Aorta (tissue), 5 donors: ENCODE measurements around the gene MXRA7. TPM values are rescaled to one million over a fixed set of nuclear protein-coding genes. Genes with fewer than 3 reads are reported as not detected.
"Not testable (repeated sequence)": the region's sequence is repeated elsewhere in the genome, so short reads cannot be mapped to it uniquely, and the experiment has no call there.

Source experiments
- ATAC-seq: fragments of 200-7000 bp; cut with Tn5 transposase; one replicate; pipeline ENCODE4 v1.9.1; 2022; ENCODE audit warnings: moderate library complexity; ENCODE audit not compliant: low FRiP score
- DNase-seq, 2 donors: peaks; one replicate each; pipeline ENCODE4 v3.0.0-alpha.2; 2020
- H3K27ac ChIP-seq, 2 donors: one replicate each; pipeline ENCODE4 v1.5.1; 2013; ENCODE audit warnings: low read length in 2 of 2, mild to moderate bottlenecking in 2 of 2, moderate library complexity in 2 of 2, control low read depth in 1 of 2, inconsistent platforms in 1 of 2, low read depth in 1 of 2
- H3K27me3 ChIP-seq, 2 donors: one replicate each; pipeline ENCODE4 v1.6.1; 2013; ENCODE audit warnings: control low read depth in 1 of 2, low read length in 1 of 2, mild to moderate bottlenecking in 1 of 2, moderate library complexity in 1 of 2; ENCODE audit not compliant: insufficient read depth in 2 of 2, control insufficient read depth in 1 of 2
- H3K36me3 ChIP-seq, 2 donors: one replicate each; pipeline ENCODE4 v1.6.1; 2013; ENCODE audit warnings: control low read depth in 1 of 2, low read length in 1 of 2, mild to moderate bottlenecking in 1 of 2; ENCODE audit not compliant: insufficient read depth in 2 of 2, control insufficient read depth in 1 of 2
- H3K4me1 ChIP-seq, 2 donors: one replicate each; pipeline ENCODE4 v1.6.1; 2013; ENCODE audit warnings: low read length in 2 of 2, control low read depth in 1 of 2, mild to moderate bottlenecking in 1 of 2, moderate library complexity in 1 of 2; ENCODE audit not compliant: insufficient read depth in 2 of 2, control insufficient read depth in 1 of 2
- H3K4me3 ChIP-seq, 2 donors: one replicate each; pipeline ENCODE4 v1.5.1; 2013; ENCODE audit warnings: low read length in 2 of 2, control low read depth in 1 of 2, mild to moderate bottlenecking in 1 of 2
- H3K9me3 ChIP-seq: one replicate; pipeline ENCODE4 v1.6.1; 2013; ENCODE audit warnings: mild to moderate bottlenecking, low read length; ENCODE audit not compliant: control insufficient read depth
- WGBS, 2 donors: extraction: QIAGEN DNeasy Blood & Tissue Kit; methylation state at CpG; one replicate each; pipeline ENCODE4 v1.1.7; 2013; 5-methylcytosine and 5-hydroxymethylcytosine counted together
- intact Hi-C, 2 donors: fragments of 100-400 bp; cut with DNase I; formaldehyde crosslinking; loops; one replicate each; pipeline versions ENCODE4 v1.14.2 to v1.15.0; 2022
- polyA plus RNA-seq, 2 donors: library from polyadenylated mRNA; stranded (reverse); fragments of 200-250 nt; gene quantifications; one replicate each; pipeline ENCODE4 v1.2.3, GENCODE V29; 2013
- total RNA-seq, 2 donors: library from RNA; stranded (reverse); fragmentation: NEBNext Ultra II Directional; extraction: Animal tissue kit (Norgen Biotek cat#: 25700); gene quantifications; one replicate each; pipeline ENCODE4 v1.2.1, GENCODE V29; 2021
- donor health status: healthy with polysubstance abuse.
- donor health status: Bipolar disorder and iron deficiency.
- donor health status: DM: no; HTN: no; CAD: no.
- donor health status: DM: no; HTN: no; CAD: no.
- donor health status: DM: yes; HTN: yes; CAD: no.

The MXRA7 gene
- total and polyA plus RNA-seq, 4 donors = 256 to 465 (median 310) TPM

GRCh38 chr17:76706817-76707216, 3.9 kb downstream of the MXRA7 start:
- Histone ChIP-seq H3K4me3 (no peak overlapping the region), H3K36me3 (no peaks in the 10 kb centered on the region), H3K4me1 (peaks cover 2 to 3% of the 10 kb centered on the region in 2 donors), H3K27ac (no peak overlapping the region), H3K27me3 (no peaks in the 10 kb centered on the region), H3K9me3 (no peaks in the 10 kb centered on the region)
- ATAC-seq (no peak), DNase-seq (no peak)
- intact Hi-C loops = no loop called here
- 90 to 91% methylated on average over 3 of the region's 3 CpGs for WGBS, 2 donors

GRCh38 chr17:76704805-76705204, 6.0 kb downstream of the MXRA7 start:
- Histone ChIP-seq H3K9me3 (no peaks in the 10 kb centered on the region), H3K4me3 (no peak overlapping the region), H3K27ac (no peak overlapping the region), H3K27me3 (no peaks in the 10 kb centered on the region), H3K36me3 (no peaks in the 10 kb centered on the region), H3K4me1 (peaks cover 2 to 3% of the 10 kb centered on the region in 2 donors)
- intact Hi-C loops = no loop called here
- WGBS, 2 donors = 26 to 37% methylated on average over 4 of the region's 4 CpGs
- ATAC-seq (no peak), DNase-seq (no peak)

- Histone ChIP-seq H3K27ac (peak overlapping the region in 1 of 2 donors; percentile 26), H3K27me3 (no peaks in the 10 kb centered on the region), H3K9me3 (no peaks in the 10 kb centered on the region), H3K36me3 (no peaks in the 10 kb centered on the region), H3K4me3 (no peak overlapping the region), H3K4me1 (peaks cover 4 to 6% of the 10 kb centered on the region in 2 donors)
- DNase-seq = peak in 1 of 2 donors; percentile 18
- intact Hi-C loops = no loop called here
- no peak for ATAC-seq
- WGBS, 2 donors = 87 to 89% methylated on average over 10 of the region's 10 CpGs
Measured at GRCh38 chr17:76702941-76703637, 7.7 kb downstream of the MXRA7 start.

- Histone ChIP-seq H3K4me3 (no peak overlapping the region), H3K27me3 (no peaks in the 10 kb centered on the region), H3K4me1 (peaks cover 2 to 7% of the 10 kb centered on the region in 2 donors), H3K9me3 (no peaks in the 10 kb centered on the region), H3K27ac (peak overlapping the region in 1 of 2 donors; percentile 30), H3K36me3 (no peaks in the 10 kb centered on the region)
- intact Hi-C loops = no loop called here
- DNase-seq (peak in 1 of 2 donors; percentile 35), ATAC-seq (no peak)
- WGBS, 2 donors = 58 to 76% methylated on average over 2 of the region's 2 CpGs
Measured at GRCh38 chr17:76702076-76702475, 8.7 kb downstream of the MXRA7 start.

- H3K27me3 ChIP-seq = no peaks in the 10 kb centered on the region
- H3K36me3 ChIP-seq = no peaks in the 10 kb centered on the region
- peak; percentile 31 for ATAC-seq
- no peaks in the 10 kb centered on the region for H3K9me3 ChIP-seq
- peak overlapping the region; percentile 2 to 54 for H3K27ac ChIP-seq
- intact Hi-C loops = no loop called here
- H3K4me3 ChIP-seq = no peak overlapping the region
- 31 to 40% methylated on average over 11 of the region's 11 CpGs for WGBS, 2 donors
- peaks cover 2 to 7% of the 10 kb centered on the region in 2 donors for H3K4me1 ChIP-seq
- peak in 1 of 2 donors; percentile 29 for DNase-seq
Measured at GRCh38 chr17:76701471-76701967, 9.2 kb downstream of the MXRA7 start.

GRCh38 chr17:76700617-76701470, 9.9 kb downstream of the MXRA7 start:
- H3K36me3 ChIP-seq = no peaks in the 10 kb centered on the region
- DNase-seq (peak; percentile 74 to 88), ATAC-seq (peak; percentile 82)
- WGBS, 2 donors = 19 to 22% methylated on average over 33 of the region's 33 CpGs
- H3K4me1 ChIP-seq = peaks cover 2 to 7% of the 10 kb centered on the region in 2 donors
- intact Hi-C loops = no loop called here
- H3K9me3 ChIP-seq = no peaks in the 10 kb centered on the region
- peak overlapping the region; percentile 2 to 54 for H3K27ac ChIP-seq
- H3K4me3 ChIP-seq = no peak overlapping the region
- no peaks in the 10 kb centered on the region for H3K27me3 ChIP-seq

GRCh38 chr17:76700270-76700616, 10.5 kb downstream of the MXRA7 start:
- Histone ChIP-seq H3K9me3 (no peaks in the 10 kb centered on the region), H3K36me3 (no peaks in the 10 kb centered on the region), H3K4me1 (peaks cover 2 to 7% of the 10 kb centered on the region in 2 donors), H3K27ac (peak overlapping the region in 1 of 2 donors; percentile 54), H3K4me3 (no peak overlapping the region), H3K27me3 (no peaks in the 10 kb centered on the region)
- intact Hi-C loops = no loop called here
- no peak for DNase-seq
- 37 to 40% methylated on average over 8 of the region's 8 CpGs for WGBS, 2 donors
- ATAC-seq = peak; percentile 13

- 44 to 49% methylated on average over 7 of the region's 7 CpGs for WGBS, 2 donors
- H3K4me1 ChIP-seq, ATAC-seq, H3K4me3 ChIP-seq, H3K27me3 ChIP-seq, intact Hi-C loops, H3K36me3 ChIP-seq, H3K9me3 ChIP-seq: not testable (repeated sequence)
- peak in 1 of 2 donors; percentile 21 for DNase-seq
- peak overlapping the region in 1 of 2 donors; percentile 54 for H3K27ac ChIP-seq
Measured at GRCh38 chr17:76698466-76698977, 12.2 kb downstream of the MXRA7 start.
